Astrocyte of the spinal cord (primary cell): ENCODE results near the gene CLTCL1.

Experiments
- DNase-seq: peaks from one replicate; pipeline ENCODE4 v3.0.0; 2011; ENCODE audit warnings: low read depth, low spot score
- H3K4me3 ChIP-seq: 2 replicates; pipeline ENCODE4 v1.5.1; 2011; ENCODE audit warnings: low read depth, mild to moderate bottlenecking, low read length, moderate library complexity
- in situ Hi-C: cut with HindIII; loops from 2 replicates; pipeline ENCODE4 v1.10.0; 2017; ENCODE audit warnings: low sequenced_read_pairs
- TF ChIP-seq, protein P1 (sequence below): IDR thresholded peaks from 2 replicates; pipeline ENCODE4 v1.5.1; 2012; ENCODE audit warnings: low read depth, mild to moderate bottlenecking, low read length, inconsistent platforms

The CLTCL1 gene

DNA sequence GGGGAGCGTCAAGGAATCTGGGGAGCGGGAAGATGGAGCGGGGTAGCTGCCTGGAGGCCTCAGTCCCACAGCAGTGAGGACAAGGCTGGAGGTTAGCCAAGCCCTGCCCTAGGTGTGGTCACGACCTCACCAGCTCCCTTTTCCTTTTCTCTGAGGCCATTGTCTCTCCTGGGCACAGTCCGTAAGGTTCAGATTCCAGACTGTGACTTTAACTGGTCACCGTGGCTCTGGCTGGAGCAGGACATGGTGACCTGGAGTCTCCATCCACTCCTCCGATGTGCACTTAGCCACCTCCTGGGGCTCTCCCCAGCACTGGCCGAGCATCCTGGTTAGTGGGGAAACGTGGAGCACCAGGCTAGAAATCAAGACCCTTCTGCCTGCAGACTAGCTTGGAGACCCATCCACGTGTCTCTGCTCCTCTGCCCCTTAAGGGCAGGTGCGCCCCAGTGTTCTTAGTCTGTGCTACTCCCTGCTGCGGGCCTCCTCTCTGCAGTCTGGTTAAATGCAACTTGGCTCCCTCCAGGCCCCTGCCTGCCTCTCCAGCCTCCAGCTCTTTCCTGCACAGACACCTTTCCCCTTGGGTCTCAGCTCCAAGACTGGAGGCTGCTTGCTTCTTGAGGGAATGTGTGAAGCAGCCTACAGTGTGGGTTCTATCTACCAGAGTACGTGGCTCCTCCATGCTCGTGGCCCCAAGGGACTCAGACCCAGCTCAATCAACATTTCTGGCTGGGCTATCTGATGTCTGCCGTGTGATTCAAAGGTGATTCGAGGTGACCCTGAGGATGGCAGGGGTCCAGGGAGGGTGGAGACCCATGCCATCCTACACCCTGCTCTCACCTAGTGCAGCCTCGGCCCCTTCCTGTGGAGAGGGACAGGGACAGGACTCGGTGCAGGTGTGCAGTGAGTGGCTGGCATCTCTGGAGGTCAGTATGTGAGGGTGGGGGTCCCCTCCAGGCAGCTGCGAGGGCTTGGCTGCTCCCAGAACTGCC lies 118.2 kb downstream of the CLTCL1 start:
- DNase-seq, result no peak
- TF ChIP-seq, protein P1, sequence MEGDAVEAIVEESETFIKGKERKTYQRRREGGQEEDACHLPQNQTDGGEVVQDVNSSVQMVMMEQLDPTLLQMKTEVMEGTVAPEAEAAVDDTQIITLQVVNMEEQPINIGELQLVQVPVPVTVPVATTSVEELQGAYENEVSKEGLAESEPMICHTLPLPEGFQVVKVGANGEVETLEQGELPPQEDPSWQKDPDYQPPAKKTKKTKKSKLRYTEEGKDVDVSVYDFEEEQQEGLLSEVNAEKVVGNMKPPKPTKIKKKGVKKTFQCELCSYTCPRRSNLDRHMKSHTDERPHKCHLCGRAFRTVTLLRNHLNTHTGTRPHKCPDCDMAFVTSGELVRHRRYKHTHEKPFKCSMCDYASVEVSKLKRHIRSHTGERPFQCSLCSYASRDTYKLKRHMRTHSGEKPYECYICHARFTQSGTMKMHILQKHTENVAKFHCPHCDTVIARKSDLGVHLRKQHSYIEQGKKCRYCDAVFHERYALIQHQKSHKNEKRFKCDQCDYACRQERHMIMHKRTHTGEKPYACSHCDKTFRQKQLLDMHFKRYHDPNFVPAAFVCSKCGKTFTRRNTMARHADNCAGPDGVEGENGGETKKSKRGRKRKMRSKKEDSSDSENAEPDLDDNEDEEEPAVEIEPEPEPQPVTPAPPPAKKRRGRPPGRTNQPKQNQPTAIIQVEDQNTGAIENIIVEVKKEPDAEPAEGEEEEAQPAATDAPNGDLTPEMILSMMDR, result no peak
- in situ Hi-C loops, result no loop called here
- H3K4me3 ChIP-seq, result peak overlapping the region; percentile 91

- peak overlapping the region; percentile 91 for H3K4me3 ChIP-seq
- in situ Hi-C loops, result no loop called here
- no peak for DNase-seq
- TF ChIP-seq, protein P1, result no peak
Observed at GRCh38 chr22:19172213-19173046, 119.1 kb downstream of the CLTCL1 start.

DNA sequence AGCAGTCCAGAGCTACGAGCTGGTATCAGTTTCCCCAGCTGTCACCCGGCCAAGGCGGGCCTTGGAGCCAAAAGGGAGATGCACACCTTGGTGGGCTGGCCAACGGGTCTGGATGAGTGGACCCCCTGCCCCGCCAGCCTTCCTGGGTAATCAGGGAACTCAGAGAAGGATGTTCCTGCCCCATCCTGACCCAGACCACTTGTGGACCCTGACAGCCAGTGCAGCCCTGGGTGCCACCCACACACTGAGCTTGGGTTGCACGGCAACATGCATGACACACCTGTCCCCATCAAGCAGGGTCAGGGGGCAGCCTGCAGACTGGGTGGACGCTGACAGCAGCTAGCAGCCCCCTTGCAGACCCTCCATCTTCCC lies 121.6 kb downstream of the CLTCL1 start:
- no peak overlapping the region for H3K4me3 ChIP-seq
- DNase-seq, result no peak
- in situ Hi-C loops, result no loop called here
- TF ChIP-seq, protein P1, result no peak

DNA sequence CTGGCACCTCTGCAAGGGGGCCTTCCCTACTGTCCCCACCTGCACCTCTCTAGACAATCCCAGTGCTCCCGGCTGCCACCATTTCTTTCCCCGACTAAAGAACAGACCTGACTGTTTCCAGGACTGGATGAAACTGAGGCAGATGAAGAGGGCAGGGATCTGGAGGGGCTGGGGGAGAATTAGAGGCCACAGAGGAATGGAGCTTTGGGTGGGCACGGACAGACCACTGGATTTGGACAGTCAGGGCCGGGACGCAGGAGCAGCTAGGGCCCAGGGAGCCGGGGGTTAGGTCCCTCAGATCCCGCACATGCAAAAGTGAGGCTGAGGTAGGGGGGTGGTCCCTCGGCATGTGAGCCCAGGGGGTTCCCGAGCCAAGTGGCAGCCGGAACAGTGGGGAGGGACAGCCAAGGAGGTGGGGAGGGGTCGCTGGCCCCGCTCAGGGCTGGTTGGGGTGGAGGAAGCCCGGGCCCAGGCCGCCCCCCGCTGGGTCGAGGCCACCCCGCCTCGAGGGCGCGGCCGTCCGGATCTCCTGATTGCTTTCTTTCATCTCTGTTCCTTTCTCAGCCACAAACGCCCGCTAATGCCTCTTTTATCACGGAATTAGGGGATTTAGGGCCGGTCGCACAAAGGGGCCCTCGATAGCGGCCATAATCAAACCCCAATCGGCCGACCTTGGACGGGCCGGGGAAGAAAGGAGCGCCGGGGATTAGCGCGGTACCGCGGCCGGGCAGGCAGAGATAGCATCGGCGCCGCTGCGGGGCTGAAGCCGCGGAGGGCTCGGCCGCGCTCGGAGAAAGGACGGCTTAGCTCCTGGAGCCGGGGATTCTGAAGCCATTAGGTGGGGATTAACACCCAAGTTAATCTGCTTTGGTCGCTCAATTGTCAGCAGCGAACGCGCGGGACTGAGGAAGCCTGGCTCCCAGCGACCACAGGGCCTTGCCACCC lies 122.2 kb downstream of the CLTCL1 start:
- peak overlapping the region; percentile 29 for H3K4me3 ChIP-seq
- in situ Hi-C loops, result no loop called here
- TF ChIP-seq, protein P1, result no peak
- no peak for DNase-seq

DNA sequence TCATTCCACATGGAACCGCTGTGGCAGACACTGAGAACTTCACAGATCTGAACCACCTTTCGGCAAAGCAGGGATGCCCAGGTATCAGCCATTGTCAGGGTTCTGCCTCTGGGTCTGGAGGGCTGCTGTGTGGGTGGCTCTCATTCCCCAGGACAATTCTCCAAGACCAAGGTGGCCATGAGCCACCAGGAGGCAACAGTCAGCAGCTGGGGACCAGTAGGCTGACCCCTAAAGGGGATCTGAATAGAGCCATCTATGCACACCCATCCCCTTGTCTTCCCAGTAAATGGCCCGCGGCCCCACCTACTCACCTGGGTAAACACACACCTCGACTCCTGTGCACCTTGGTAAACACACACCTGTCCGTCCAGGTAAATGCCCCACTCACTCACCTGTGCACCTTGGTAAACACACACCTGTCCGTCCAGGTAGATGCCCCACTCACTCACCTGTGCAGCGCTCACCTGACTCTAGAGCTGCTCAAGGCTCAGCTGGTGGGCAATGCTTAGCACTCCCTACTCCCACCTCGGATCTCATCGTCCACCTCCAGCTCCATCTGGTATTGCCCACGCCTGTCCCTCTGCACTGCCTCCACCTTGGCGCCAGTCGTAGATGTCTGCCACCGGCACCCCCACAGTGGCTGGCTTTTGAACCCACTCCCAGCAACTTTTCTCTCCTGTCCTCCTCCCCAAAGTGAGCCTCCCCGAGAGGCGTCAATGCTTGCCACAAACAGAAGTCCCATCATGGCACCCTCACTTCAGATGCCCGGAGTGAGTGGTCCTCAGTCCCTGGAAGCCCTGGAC lies 123.2 kb downstream of the CLTCL1 start:
- TF ChIP-seq, protein P1, result no peak
- in situ Hi-C loops, result no loop called here
- H3K4me3 ChIP-seq, result no peak overlapping the region
- no peak for DNase-seq
